Measurements from ENCODE around the gene THPO.

Gene THPO

DNA sequence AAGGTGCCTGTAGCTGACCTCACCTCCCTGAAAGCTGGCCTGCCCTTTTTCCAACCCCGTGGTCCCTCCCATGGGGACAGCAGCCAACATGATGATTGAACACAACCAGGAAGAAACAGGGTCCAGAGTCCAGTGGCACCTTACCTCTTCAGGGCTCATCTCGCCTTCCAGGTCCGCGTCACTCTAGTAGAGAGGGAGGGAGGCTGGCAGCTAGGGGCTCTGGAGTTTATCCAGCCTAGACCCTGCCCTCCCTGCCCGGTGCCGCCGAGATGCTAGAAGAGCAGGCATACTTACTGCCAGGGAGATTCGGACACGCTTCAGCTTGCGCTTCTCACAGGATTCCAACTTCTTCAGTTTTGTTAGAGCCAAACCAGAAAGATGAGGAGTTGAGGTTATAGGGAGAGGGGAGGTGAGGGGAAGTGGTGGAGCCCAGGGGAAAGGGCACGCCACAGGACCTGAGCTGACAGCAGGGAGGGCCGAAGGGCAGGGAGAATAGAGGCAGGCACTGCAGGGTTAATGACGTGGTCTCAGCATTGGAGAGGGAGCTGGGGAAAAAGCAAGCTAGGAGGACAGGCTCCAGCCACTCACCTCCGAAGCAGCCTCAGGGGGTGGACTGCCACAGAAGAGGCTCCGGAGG lies 25.7 kb downstream of the THPO start:
- H3K4me3 ChIP-seq, result no peak overlapping the region
- peak overlapping the region; percentile 13; the same call in 1 of the 2 replicates for H3K9ac ChIP-seq
- no peak for TF ChIP-seq Cebpa-rat (IDR thresholded peaks at IDR 0.05)
- no peaks in the 10 kb centered on the region for H3K9me3 ChIP-seq
- peaks cover 74% of the 10 kb centered on the region for H3K36me3 ChIP-seq
- H3K4me1 ChIP-seq, result no peaks in the 10 kb centered on the region
- H3K27ac ChIP-seq, result no peak overlapping the region
- no peaks in the 10 kb centered on the region for H3K27me3 ChIP-seq
- H4K20me1 ChIP-seq, result no peaks in the 10 kb centered on the region
- no peak overlapping the region for H3K4me2 ChIP-seq

DNA sequence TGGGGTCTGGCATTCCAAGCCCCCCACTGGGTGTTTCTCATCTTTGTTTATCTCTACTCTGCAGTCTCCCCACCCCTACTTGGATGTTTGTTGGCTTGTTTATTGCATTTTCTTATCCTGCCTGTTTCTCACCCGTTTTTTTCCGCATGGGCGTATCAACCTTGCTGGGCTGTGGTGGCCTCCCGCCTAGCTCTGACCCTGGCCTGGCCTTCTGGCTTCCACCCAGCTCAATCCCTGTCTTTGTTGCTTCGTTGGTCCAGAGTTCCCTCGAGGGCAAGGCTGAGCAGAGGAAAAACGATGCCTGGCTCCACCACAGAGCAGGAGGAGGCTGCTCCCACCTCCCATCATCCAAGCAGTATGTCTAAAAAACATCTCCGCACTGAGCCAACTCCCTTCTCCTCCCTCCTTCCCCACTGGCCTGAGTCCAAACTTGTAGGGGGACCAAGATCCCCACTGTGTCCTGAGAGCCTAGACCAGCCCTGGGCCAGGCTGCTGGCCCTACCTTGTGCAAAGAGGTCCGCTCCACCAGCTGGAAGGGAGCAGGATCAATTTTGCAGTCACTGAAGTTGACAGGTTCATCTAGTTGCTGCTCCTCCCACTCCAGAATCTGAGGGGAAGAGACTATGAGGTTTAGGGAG lies 26.4 kb downstream of the THPO start:
- H3K27ac ChIP-seq, result no peak overlapping the region
- TF ChIP-seq Cebpa-rat (IDR thresholded peaks at IDR 0.05), result no peak

DNA sequence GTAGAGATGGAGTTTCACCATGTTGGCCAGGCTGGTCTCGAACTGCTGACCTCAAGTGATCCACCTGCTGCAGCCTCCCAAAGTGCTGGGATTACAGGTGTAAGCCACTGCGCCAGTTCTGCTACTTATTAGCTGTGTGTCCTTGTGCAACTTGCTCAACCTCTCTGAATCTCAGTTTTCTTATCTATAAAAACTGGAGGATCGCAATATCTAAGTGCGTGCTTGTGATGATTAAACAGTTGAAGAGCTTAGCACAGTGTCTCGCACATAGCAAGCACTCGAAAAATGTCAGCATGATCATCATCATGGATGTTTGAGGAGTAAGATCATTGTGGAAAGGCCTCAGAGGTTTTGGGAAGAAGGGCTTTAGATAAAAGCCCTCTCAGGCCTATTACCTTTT lies 27.4 kb downstream of the THPO start:
- Histone ChIP-seq H3K9ac (no peak overlapping the region), H4K20me1 (peaks cover 8% of the 10 kb centered on the region; the same call in 1 of the 2 replicates), H3K27me3 (no peaks in the 10 kb centered on the region), H3K27ac (no peak overlapping the region), H3K9me3 (no peaks in the 10 kb centered on the region), H3K36me3 (peaks cover 72% of the 10 kb centered on the region), H3K4me3 (no peak overlapping the region), H3K4me1 (0 out of 2 replicates have a peak, but pooled peaks cover under 1% of the 10 kb centered on the region), H3K4me2 (no peak overlapping the region)
- no peak for TF ChIP-seq Cebpa-rat (IDR thresholded peaks at IDR 0.05)

More for the DNA sequence above, 26.4 kb downstream of the THPO start:
- no peak overlapping the region for H3K4me2 ChIP-seq
- no peak overlapping the region for H3K4me3 ChIP-seq
- no peaks in the 10 kb centered on the region for H3K4me1 ChIP-seq
- H3K36me3 ChIP-seq, result peaks cover 73% of the 10 kb centered on the region
- peak overlapping the region; percentile 13; the same call in 1 of the 2 replicates for H3K9ac ChIP-seq
- H3K9me3 ChIP-seq, result no peaks in the 10 kb centered on the region
- no peaks in the 10 kb centered on the region for H4K20me1 ChIP-seq
- no peaks in the 10 kb centered on the region for H3K27me3 ChIP-seq

- Histone ChIP-seq H3K9me3 (no peaks in the 10 kb centered on the region), H3K27me3 (no peaks in the 10 kb centered on the region), H3K4me1 (peaks cover 5% of the 10 kb centered on the region; the same call in 1 of the 2 replicates), H3K9ac (no peak overlapping the region), H4K20me1 (peaks cover 8% of the 10 kb centered on the region; the same call in 1 of the 2 replicates), H3K36me3 (peaks cover 66% of the 10 kb centered on the region), H3K27ac (no peak overlapping the region), H3K4me2 (no peak overlapping the region), H3K4me3 (no peak overlapping the region)
- TF ChIP-seq Cebpa-rat (IDR thresholded peaks at IDR 0.05), result no peak
Observed at GRCh38 chr3:184349563-184350470, 28.2 kb downstream of the THPO start.

- Histone ChIP-seq H3K4me1 (peaks cover 5% of the 10 kb centered on the region; the same call in 1 of the 2 replicates), H3K4me2 (no peak overlapping the region), H3K27me3 (no peaks in the 10 kb centered on the region), H4K20me1 (peaks cover 8% of the 10 kb centered on the region; the same call in 1 of the 2 replicates), H3K36me3 (peaks cover 69% of the 10 kb centered on the region), H3K4me3 (no peak overlapping the region), H3K9me3 (no peaks in the 10 kb centered on the region), H3K9ac (no peak overlapping the region), H3K27ac (no peak overlapping the region)
- TF ChIP-seq Cebpa-rat (IDR thresholded peaks at IDR 0.05), result no peak
Observed at GRCh38 chr3:184348057-184348382, 30.0 kb downstream of the THPO start.

DNA sequence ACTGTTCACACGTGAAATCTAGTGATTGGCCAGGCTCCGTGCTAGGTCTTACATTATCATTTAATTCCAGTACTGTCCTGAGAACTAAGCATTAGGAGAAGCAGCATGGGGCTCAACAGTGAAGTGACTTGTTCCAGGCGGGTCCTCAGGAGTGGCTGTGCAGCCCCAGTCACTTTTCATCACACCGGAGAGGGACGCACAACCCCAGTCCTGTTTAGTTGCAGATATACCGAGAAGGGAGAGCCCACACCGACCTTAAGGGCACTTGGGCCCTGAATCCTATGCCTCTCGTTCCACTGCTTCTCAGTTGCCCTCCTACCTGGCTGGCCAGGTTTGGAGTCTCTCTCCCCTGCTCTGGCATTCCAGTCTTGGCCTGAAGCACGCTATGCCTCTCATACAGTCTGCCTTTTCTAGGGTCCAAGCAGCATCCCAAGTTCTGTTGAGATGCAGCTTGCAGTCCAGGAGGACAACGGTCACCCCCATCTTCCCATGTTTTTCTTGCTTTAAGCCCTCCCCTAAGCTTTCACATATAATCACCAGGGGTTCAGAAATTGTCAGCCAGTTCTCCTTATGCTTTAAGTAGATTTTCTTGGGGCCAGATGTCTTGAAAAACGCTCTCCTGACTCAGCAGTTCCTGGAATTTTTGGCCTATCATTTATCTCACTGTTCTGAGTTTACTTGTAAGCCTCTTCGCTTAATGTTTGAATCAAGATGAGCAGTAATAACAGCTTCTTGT lies 30.5 kb downstream of the THPO start:
- H3K9ac ChIP-seq, result no peak overlapping the region
- H3K27me3 ChIP-seq, result no peaks in the 10 kb centered on the region
- no peak overlapping the region for H3K27ac ChIP-seq
- no peak for TF ChIP-seq Cebpa-rat (IDR thresholded peaks at IDR 0.05)
- peaks cover 5% of the 10 kb centered on the region; the same call in 1 of the 2 replicates for H3K4me1 ChIP-seq
- H3K4me2 ChIP-seq, result no peak overlapping the region
- no peaks in the 10 kb centered on the region for H3K9me3 ChIP-seq
- no peak overlapping the region for H3K4me3 ChIP-seq
- peaks cover 8% of the 10 kb centered on the region; the same call in 1 of the 2 replicates for H4K20me1 ChIP-seq
- H3K36me3 ChIP-seq, result peaks cover 69% of the 10 kb centered on the region

- Histone ChIP-seq H3K9ac (no peak overlapping the region), H3K4me1 (peaks cover 5% of the 10 kb centered on the region; the same call in 1 of the 2 replicates)
- no peak for TF ChIP-seq Cebpa-rat (IDR thresholded peaks at IDR 0.05)
Observed at GRCh38 chr3:184346480-184347190, 31.4 kb downstream of the THPO start.

DNA sequence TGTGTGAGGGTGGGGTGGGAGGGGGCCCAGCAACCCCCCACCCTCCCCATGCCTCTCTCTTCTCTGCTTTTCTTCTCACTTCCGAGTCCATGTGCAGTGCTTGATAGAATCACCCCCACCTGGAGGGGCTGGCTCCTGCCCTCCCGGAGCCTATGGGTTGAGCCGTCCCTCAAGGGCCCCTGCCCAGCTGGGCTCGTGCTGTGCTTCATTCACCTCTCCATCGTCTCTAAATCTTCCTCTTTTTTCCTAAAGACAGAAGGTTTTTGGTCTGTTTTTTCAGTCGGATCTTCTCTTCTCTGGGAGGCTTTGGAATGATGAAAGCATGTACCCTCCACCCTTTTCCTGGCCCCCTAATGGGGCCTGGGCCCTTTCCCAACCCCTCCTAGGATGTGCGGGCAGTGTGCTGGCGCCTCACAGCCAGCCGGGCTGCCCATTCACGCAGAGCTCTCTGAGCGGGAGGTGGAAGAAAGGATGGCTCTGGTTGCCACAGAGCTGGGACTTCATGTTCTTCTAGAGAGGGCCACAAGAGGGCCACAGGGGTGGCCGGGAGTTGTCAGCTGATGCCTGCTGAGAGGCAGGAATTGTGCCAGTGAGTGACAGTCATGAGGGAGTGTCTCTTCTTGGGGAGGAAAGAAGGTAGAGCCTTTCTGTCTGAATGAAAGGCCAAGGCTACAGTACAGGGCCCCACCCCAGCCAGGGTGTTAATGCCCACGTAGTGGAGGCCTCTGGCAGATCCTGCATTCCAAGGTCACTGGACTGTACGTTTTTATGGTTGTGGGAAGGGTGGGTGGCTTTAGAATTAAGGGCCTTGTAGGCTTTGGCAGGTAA lies 32.5 kb downstream of the THPO start:
- Histone ChIP-seq H3K4me1 (peaks cover 12% of the 10 kb centered on the region; the same call in 1 of the 2 replicates), H3K4me2 (peak overlapping the region; percentile 7; the same call in 1 of the 2 replicates), H3K36me3 (peaks cover 63% of the 10 kb centered on the region), H3K9ac (0 out of 2 replicates have a peak overlapping the region, but pooled peaks have one; percentile 10), H4K20me1 (peaks cover 20% of the 10 kb centered on the region), H3K27me3 (no peaks in the 10 kb centered on the region), H3K27ac (no peak overlapping the region), H3K4me3 (no peak overlapping the region), H3K9me3 (no peaks in the 10 kb centered on the region)
- TF ChIP-seq Cebpa-rat (IDR thresholded peaks at IDR 0.05), result no peak

More at GRCh38 chr3:184346480-184347190, 31.4 kb downstream of the THPO start:
- Histone ChIP-seq H3K9me3 (no peaks in the 10 kb centered on the region), H3K4me3 (no peak overlapping the region), H4K20me1 (peaks cover 11% of the 10 kb centered on the region), H3K4me2 (no peak overlapping the region), H3K36me3 (peaks cover 69% of the 10 kb centered on the region), H3K27ac (no peak overlapping the region), H3K27me3 (no peaks in the 10 kb centered on the region)

Data from BLaER1 (cell line).